ENCODE measurements around the gene RBMS3. TPM values are rescaled to one million over a fixed set of nuclear protein-coding genes. Genes with fewer than 3 reads are reported as not detected.

Gene RBMS3
- total RNA-seq, 2 experiments from 2014 or later, result 0.38 to 0.63 TPM

DNA sequence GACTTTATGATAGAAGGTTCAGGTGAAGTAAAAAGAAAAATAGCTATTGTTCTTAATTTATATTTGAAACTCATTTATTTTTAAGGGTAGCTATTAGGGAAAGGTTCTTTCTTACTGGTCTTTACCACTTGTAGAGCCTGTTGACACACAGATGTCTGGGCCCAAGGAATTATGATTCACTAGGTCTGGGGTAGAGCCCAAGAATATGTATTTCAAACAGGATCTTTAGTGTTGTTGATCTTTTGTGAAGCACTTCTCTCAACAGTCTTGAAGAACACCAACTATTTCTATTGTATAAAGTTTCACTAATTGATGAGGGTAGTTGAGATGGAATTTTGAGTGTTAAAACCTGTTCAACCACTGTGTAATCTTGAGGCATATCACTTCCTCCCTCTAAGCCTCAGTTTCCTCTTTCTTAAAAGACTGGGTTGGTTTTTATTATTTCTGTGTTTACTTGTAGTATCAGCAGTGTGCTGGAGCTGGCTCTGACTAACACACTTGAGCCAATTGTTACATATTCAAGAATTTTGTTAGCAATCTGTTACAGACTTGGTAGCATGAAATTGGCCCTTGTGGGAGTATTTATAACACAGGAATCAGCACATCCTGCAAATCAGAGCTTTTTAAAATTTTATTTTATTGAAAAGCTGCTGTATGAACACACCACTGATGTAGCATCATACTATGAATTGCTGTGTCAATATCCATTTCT lies 155.9 kb downstream of the RBMS3 start:
- ChIA-PET POLR2A (no interaction called here), CTCF (no interaction called here)
- H3K27me3 Mint-ChIP-seq, result no peaks in the 10 kb centered on the region
- H3K4me1 Mint-ChIP-seq, result no peaks in the 10 kb centered on the region
- no peak for DNase-seq
- no peak overlapping the region for H3K4me3 Mint-ChIP-seq
- no peaks in the 10 kb centered on the region for H3K36me3 Mint-ChIP-seq (ENCODE audit: low read depth)
- no peaks in the 10 kb centered on the region for H3K9me3 Mint-ChIP-seq
- H3K27ac Mint-ChIP-seq, result no peak overlapping the region

DNA sequence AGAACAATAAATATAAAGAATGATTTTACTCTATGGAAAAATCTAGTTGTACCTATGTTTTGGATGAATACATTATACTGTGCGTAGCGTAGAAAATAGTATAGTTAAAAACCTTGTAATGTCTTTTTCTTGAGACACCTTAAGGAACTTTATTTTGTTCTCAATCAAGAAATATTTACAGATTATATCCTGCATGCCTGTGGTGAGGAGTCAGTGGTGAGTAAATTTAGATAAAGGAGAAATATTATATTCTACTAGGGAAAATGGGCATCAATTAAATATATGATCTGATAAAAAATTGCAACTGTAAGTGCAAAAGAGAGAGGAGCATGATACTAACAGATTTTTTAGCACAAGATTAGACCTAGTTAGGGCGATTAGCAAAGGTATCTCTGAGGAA lies 157.7 kb downstream of the RBMS3 start:
- H3K4me1 Mint-ChIP-seq, result no peaks in the 10 kb centered on the region
- no peak overlapping the region for H3K27ac Mint-ChIP-seq
- H3K36me3 Mint-ChIP-seq (ENCODE audit: low read depth), result no peaks in the 10 kb centered on the region
- no peaks in the 10 kb centered on the region for H3K27me3 Mint-ChIP-seq
- POLR2A ChIA-PET, result no interaction called here
- CTCF ChIA-PET, result no interaction called here
- no peak for DNase-seq
- H3K9me3 Mint-ChIP-seq, result peaks cover 2% of the 10 kb centered on the region
- no peak overlapping the region for H3K4me3 Mint-ChIP-seq

DNA sequence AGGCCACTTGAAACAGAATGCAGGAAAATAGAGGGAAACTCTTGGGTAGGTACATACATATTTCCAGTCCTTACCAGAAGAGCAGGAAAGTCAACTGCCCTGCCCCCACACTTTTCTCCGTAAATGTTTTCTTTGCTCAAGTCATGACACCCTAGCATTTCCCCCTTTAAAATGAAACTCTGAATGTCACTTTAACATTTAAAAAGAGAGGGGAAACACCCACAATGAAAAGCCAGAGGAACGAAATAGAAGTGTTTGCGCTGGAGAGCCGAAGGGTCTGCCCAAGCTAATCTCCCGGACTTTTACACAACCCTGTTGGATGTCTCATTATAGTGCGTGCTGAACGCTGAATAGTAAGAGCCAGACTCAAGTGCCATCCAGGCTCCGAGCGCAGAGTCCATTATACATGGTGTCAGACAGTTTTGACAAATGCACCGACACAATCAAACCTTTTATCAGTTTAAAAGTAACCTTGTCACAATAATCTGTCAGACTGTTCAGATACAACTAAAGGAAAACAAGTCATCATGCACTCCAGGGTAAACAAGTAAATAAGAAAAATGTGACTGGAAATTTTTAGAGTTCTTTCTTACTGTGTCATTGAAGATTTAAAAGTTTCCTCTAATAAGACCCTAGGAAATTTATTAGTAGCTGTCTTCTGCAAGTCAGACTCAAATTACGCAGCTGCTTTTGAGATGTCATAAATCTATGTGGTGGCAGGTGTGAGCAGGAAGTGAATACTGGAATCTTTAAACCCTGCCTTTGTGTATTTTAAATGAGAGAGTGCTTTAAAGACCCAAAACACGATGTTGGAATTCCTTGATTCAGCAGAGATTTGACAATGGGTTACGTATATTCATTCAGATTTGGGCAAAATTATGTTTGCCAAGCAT lies 159.8 kb downstream of the RBMS3 start:
- peaks cover 4% of the 10 kb centered on the region for H3K9me3 Mint-ChIP-seq
- ChIA-PET CTCF (no interaction called here), POLR2A (no interaction called here)
- no peak overlapping the region for H3K4me3 Mint-ChIP-seq
- H3K36me3 Mint-ChIP-seq (ENCODE audit: low read depth), result no peaks in the 10 kb centered on the region
- no peak overlapping the region for H3K27ac Mint-ChIP-seq
- H3K4me1 Mint-ChIP-seq, result no peaks in the 10 kb centered on the region
- H3K27me3 Mint-ChIP-seq, result no peaks in the 10 kb centered on the region
- DNase-seq, result no peak

DNA sequence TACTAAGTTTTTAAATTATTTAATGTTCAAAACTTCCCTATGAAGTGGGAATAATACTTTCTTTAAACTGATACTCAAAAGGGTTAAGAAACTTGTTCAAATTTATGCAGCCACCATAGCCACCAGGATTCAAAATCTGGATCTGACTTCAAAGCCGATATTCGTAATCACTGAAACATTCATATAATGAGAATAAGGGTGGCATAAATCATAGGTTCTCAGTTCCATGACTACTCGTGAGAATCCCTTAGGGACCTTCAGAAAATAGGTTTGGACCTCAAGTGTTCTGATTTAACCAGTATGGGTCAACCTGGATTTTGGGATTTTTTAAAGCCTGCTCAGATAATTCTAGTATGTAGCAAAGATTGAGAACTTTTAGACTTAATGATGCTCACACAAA lies 160.6 kb downstream of the RBMS3 start:
- Mint-ChIP-seq H3K36me3 (ENCODE audit: low read depth) (no peaks in the 10 kb centered on the region), H3K4me3 (no peak overlapping the region), H3K27ac (no peak overlapping the region), H3K9me3 (peaks cover 4% of the 10 kb centered on the region), H3K4me1 (no peaks in the 10 kb centered on the region), H3K27me3 (no peaks in the 10 kb centered on the region)
- ChIA-PET CTCF (no interaction called here), POLR2A (no interaction called here)
- DNase-seq, result no peak

DNA sequence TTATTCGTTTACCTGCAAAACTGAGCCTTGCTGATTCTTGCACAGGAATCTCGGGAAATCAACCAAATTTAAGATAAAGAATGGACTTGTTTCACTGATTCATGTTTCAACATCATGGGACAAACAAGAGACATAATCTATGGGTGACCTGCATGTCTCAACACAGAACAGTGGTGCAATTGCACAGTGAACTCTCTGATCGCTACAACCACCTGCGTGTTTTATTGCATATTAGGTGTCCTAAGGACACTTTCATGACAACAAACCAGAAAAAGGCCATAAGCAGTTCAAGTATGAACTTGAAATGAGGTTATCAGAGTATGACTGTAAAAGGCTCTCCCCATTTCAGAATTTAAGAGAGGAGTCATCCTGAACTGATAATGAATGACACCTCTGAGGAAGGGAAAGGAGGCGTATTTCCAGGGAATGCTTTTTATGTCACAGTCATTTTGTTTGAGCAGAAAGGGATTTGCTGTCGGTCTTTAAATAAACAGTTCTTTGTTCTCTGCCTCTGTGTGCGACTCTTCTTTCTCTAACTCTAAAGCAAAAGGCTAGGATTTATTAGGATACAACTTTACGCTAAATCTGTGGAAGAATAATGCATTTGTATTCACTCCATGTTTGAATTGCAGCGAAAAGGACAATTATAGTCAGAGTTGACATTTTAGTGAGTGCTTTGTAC lies 167.2 kb downstream of the RBMS3 start:
- Mint-ChIP-seq H3K27me3 (no peaks in the 10 kb centered on the region), H3K27ac (no peak overlapping the region), H3K36me3 (ENCODE audit: low read depth) (no peaks in the 10 kb centered on the region), H3K4me1 (no peaks in the 10 kb centered on the region), H3K9me3 (peaks cover 4% of the 10 kb centered on the region), H3K4me3 (no peak overlapping the region)
- ChIA-PET POLR2A (no interaction called here), CTCF (no interaction called here)
- DNase-seq, result no peak

DNA sequence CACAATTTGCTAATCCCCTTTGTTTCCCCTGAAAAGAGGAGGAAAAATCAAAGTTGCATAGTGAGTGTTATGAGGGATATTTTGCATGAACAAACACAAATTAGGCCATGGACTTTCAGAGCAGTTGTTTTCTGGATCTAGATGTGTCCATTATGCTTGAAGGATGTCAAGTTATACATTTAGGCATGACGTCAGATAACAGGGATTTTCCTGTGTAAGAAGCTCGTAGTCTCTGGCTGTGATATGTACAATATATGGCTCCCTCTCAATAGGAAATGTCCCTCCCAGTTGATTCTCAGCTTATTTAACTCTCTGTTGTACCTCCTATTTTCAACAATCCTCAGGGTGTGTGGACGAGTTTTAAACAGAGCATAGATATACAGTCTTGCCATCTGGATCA lies 171.0 kb downstream of the RBMS3 start:
- H3K4me1 Mint-ChIP-seq, result no peaks in the 10 kb centered on the region
- H3K27ac Mint-ChIP-seq, result no peak overlapping the region
- ChIA-PET CTCF (no interaction called here), POLR2A (no interaction called here)
- H3K4me3 Mint-ChIP-seq, result no peak overlapping the region
- no peak for DNase-seq
- H3K9me3 Mint-ChIP-seq, result no peaks in the 10 kb centered on the region
- H3K27me3 Mint-ChIP-seq, result no peaks in the 10 kb centered on the region
- no peaks in the 10 kb centered on the region for H3K36me3 Mint-ChIP-seq (ENCODE audit: low read depth)

DNA sequence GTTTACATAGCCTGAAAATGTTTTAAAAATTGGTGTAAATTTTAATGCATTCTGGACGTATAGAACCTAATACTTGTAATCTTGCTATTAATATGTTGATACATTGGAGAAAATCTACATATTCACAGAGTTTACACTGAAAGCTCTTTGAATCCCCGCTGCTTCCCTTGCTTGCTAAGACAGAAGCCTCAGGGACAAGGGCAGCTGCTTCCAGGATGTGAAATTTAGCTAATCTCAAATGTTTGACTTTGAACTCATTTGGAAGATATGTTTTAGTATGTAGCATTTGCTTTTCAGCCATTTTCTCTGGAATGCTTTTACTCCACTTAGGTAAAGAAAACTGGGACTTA lies 172.0 kb downstream of the RBMS3 start:
- POLR2A ChIA-PET, result no interaction called here
- no peak for DNase-seq
- H3K36me3 Mint-ChIP-seq (ENCODE audit: low read depth), result no peaks in the 10 kb centered on the region
- CTCF ChIA-PET, result no interaction called here
- H3K4me3 Mint-ChIP-seq, result no peak overlapping the region
- no peaks in the 10 kb centered on the region for H3K27me3 Mint-ChIP-seq
- H3K4me1 Mint-ChIP-seq, result no peaks in the 10 kb centered on the region
- no peak overlapping the region for H3K27ac Mint-ChIP-seq
- no peaks in the 10 kb centered on the region for H3K9me3 Mint-ChIP-seq

DNA sequence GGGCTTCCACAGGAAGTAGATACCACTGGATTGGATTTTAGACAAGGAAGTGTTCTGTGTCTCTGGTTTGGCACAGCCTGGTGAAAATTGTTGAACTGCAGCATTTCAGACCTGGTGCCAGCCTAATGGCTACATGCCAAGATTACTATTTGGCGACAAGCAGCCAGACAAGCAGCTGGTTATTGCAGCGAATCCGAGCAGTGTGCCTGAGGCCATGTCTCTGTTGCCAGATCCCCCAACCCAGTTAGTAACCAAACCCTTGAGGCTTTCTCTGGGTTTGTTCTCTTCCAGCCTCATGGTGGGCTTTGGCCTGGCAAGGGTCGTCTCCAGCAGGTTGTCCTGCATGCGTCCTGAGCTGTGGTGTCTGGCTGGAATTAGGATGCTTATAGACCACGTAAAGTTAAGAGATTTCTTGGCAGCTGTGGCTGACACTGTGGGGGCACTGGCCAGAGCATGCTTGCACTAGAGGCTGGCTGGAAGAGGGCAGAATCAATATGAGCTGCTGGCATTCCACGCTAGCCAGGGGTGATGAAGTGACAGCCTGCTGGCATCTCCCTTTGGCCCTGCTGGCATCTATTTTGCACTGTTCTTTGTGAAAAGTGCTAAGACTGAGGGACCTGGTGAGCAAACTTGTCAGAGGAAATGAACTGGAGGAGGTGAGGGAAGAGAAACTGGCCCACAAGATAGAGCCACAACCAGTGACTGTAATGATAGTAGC lies 172.6 kb downstream of the RBMS3 start:
- Mint-ChIP-seq H3K9me3 (no peaks in the 10 kb centered on the region), H3K27ac (no peak overlapping the region), H3K36me3 (ENCODE audit: low read depth) (no peaks in the 10 kb centered on the region), H3K4me3 (no peak overlapping the region), H3K4me1 (no peaks in the 10 kb centered on the region), H3K27me3 (no peaks in the 10 kb centered on the region)
- ChIA-PET POLR2A (no interaction called here), CTCF (no interaction called here)
- DNase-seq, result no peak

DNA sequence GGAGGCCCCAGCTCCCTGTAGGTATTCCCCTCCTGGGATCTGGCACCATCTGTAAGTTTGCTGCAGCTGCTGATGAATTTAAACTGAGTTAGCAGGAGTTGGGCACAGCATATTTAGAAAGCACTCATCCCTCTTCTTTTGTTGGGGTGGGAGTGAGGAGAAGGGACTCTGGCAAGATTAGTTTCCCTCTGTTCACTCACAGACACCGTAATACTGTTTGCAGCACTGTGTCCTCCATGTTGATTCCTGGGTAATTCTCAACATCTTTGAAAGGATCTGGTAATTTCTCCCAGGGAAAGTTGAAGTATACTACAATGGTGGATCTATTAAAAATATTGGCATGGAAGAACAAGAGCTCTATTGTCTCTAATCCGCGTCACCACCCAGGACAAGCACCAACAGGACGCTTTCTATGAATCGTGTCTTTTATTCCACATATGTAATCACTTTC lies 173.3 kb downstream of the RBMS3 start:
- H3K4me3 Mint-ChIP-seq, result no peak overlapping the region
- POLR2A ChIA-PET, result no interaction called here

DNA sequence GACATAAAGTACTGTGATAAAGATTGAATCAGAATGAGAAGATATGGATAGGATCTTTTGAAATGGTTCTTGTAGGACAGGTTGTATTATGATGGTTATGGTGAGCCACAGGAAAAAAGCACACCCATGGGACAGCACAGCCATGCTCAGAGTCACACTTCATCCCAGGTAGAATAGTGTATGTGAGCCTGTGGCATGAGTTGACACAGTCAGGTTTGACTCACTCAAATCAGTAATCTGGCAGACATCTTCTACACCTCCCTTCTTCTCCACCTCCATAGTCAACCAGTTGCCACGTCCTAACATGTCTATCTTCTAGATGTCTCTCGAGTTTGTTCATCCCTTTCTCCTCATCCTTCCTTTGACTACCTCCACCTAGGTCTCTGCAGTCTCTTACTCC lies 176.0 kb downstream of the RBMS3 start:
- Mint-ChIP-seq H3K27me3 (no peaks in the 10 kb centered on the region), H3K27ac (no peak overlapping the region), H3K4me3 (no peak overlapping the region), H3K36me3 (ENCODE audit: low read depth) (no peaks in the 10 kb centered on the region), H3K9me3 (peaks cover 4% of the 10 kb centered on the region), H3K4me1 (no peaks in the 10 kb centered on the region)
- ChIA-PET POLR2A (no interaction called here), CTCF (no interaction called here)
- no peak for DNase-seq

More for the DNA sequence above, 173.3 kb downstream of the RBMS3 start:
- H3K27ac Mint-ChIP-seq, result no peak overlapping the region
- no peaks in the 10 kb centered on the region for H3K4me1 Mint-ChIP-seq
- H3K27me3 Mint-ChIP-seq, result no peaks in the 10 kb centered on the region
- no peaks in the 10 kb centered on the region for H3K36me3 Mint-ChIP-seq (ENCODE audit: low read depth)
- CTCF ChIA-PET, result no interaction called here
- no peak for DNase-seq
- H3K9me3 Mint-ChIP-seq, result no peaks in the 10 kb centered on the region

DNA sequence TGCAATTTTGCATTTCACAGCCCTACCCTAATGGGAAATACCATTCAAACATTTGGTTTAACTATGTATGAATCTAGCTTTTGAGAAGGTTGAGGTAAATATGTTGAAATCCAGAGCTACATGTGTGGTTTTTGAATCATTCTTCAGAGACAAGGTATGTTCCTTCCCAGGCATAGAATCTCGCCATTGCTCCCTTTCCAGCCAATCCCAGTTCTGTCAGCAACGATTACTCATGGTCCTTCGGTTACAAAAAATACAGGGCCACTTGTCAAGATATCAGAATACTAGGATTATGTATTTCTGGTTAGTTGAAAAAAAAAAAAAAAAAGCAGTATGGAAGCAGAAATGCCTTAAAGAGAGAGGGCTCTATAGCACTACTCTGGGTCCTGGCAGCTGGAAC lies 182.4 kb downstream of the RBMS3 start:
- POLR2A ChIA-PET, result no interaction called here
- CTCF ChIA-PET, result no interaction called here
- DNase-seq, result no peak
- Mint-ChIP-seq H3K27me3 (no peaks in the 10 kb centered on the region), H3K9me3 (peaks cover 4% of the 10 kb centered on the region), H3K36me3 (ENCODE audit: low read depth) (no peaks in the 10 kb centered on the region), H3K27ac (no peak overlapping the region), H3K4me3 (no peak overlapping the region), H3K4me1 (no peaks in the 10 kb centered on the region)

DNA sequence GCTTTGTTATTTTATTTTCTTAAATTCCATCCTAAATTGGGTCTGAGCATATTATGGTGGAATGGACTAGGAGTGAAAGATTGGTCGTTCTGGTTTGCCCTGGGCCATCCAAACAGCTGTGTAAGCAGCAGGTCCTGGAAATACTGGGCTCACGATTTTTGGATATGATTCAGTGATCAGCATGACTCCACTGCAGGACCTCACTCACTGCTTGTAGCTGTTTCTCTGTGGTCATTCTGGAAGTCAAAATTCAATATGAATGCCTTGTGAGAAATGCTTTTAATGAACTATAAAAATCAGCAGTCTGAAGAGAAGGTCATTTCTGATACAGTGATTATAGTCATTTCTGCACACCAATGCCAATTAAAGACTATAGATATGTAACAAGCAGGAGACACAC lies 185.0 kb downstream of the RBMS3 start:
- H3K4me3 Mint-ChIP-seq, result no peak overlapping the region
- no peak for DNase-seq
- ChIA-PET CTCF (interaction anchor here (0.9 kb wide), 1 partner anchor 340 kb away, joined by 3 read pairs; no protein-coding TSS in a partner anchor), POLR2A (no interaction called here)
- H3K9me3 Mint-ChIP-seq, result peaks cover 4% of the 10 kb centered on the region
- no peak overlapping the region for H3K27ac Mint-ChIP-seq
- H3K4me1 Mint-ChIP-seq, result no peaks in the 10 kb centered on the region
- no peaks in the 10 kb centered on the region for H3K27me3 Mint-ChIP-seq
- no peaks in the 10 kb centered on the region for H3K36me3 Mint-ChIP-seq (ENCODE audit: low read depth)

DNA sequence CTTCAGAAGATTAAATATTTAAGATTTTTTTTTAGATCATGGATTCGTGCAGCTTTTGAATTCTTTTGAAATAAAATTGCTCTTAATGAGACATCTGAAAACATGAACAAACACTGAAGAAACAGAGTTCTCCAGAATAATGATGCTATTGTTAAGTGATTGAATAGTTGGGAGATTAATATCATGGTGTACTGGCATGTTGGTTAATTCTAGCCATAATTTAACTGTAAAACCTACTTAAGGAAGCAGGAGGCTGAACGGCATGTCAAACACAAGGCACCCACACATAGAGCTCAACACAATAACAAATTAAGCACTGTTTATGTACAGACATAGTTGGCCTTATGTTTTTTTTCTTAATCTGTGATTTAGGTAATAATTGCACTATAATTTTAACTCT lies 185.6 kb downstream of the RBMS3 start:
- Mint-ChIP-seq H3K9me3 (no peaks in the 10 kb centered on the region), H3K27me3 (no peaks in the 10 kb centered on the region), H3K36me3 (ENCODE audit: low read depth) (no peaks in the 10 kb centered on the region), H3K27ac (no peak overlapping the region), H3K4me1 (no peaks in the 10 kb centered on the region), H3K4me3 (no peak overlapping the region)
- POLR2A ChIA-PET, result no interaction called here
- no peak for DNase-seq
- CTCF ChIA-PET, result interaction anchor here (0.9 kb wide), 1 partner anchor 339 kb away, joined by 3 read pairs; no protein-coding TSS in a partner anchor
